ENCODE results near the gene C1QTNF5. TPM values are rescaled to one million over a fixed set of nuclear protein-coding genes. Genes with fewer than 3 reads are reported as not detected.

C1QTNF5 gene
- total RNA-seq, 1 experiment from 2014 or later, result not detected

DNA sequence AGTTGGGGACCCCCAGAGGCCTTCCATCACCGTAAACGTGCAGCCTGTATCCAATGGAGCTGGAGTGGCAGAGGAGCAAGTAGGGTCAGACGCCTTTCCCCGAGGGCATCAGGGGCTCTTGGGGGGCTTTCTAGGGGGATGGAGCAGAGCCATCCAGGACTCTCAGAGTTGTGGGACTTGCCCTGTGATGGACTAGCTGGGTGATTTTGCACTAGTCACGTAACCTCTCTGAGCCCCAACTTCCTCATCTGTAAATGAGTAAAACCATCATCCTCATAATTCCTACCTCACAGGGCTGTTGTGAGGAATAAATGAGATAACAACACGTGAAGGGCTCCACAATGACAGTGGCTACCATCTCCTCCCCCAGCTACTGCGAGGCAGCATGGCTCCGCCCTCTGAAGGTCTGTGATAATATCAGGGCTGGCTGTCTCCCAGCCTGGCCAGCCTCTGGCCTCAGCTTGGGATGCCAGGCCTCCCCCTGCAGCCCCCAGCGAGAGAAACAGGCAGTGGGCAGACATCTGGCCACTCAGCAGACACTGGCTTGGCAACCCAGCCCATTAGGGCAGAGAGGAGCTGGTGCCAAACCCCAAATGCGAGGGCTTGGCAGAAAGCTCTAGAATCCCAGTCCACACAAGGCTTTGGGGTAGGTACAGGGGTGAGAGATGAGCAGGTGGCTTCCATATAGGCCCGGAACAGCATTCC is 34.1 kb upstream of the C1QTNF5 start:
- Histone ChIP-seq H3K4me1 (ENCODE audit: control insufficient read depth in 1 of 2, insufficient read depth in 2 of 2, low read length in 2 of 2) (peaks cover 12 to 36% of the 10 kb centered on the region in 2 experiments; a peak in 2 of 4 replicates), H3K4me2 (ENCODE audit: low read length) (no peak overlapping the region), H3K27ac (ENCODE audit: low read depth, low read length) (no peak overlapping the region), H3K27me3 (ENCODE audit: insufficient read depth, low read length) (no peaks in the 10 kb centered on the region), H3K9me2 (ENCODE audit: insufficient read depth) (no peaks in the 10 kb centered on the region), H3K79me2 (ENCODE audit: insufficient read depth, low read length) (no peaks in the 10 kb centered on the region), H3K9me3 (ENCODE audit: control insufficient read depth in 1 of 2, insufficient read depth in 1 of 2, low read depth in 1 of 2, low read length in 2 of 2) (no peaks in the 10 kb centered on the region), H3K36me3 (ENCODE audit: control insufficient read depth in 1 of 2, insufficient read depth in 2 of 2, low read length in 2 of 2) (no peaks in the 10 kb centered on the region), H3K4me3 (replicated peaks in 1 of 2; ENCODE audit: low read depth in 1 of 2, low read length in 2 of 2) (no peak overlapping the region), H2AFZ (ENCODE audit: low read depth, low read length, poor library complexity, severe bottlenecking) (no peak overlapping the region), H4K20me1 (ENCODE audit: insufficient read depth) (no peaks in the 10 kb centered on the region), H3K9ac (ENCODE audit: low read length) (no peak overlapping the region)
- ChIA-PET POLR2A (interaction anchor here (1.4 kb wide), 1 partner anchor 37 kb away, joined by 3 read pairs; no protein-coding TSS in a partner anchor), RAD21 (ENCODE audit: low non-redundant PET in 1 of 2, low total read pairs in 2 of 2, uncharacterized antibody in 2 of 2, unreplicated experiment in 2 of 2) (interaction anchor here (0.6 to 0.9 kb wide), 2 partner anchors 18 to 19 kb away, joined by 3 to 4 read pairs; no protein-coding TSS in a partner anchor), CTCF (interaction anchor here (0.5 to 7.5 kb wide), 13 partner anchors 10 to 733 kb away, joined by 3 to 54 read pairs (median 5); partner anchors contain the start of genes CBL, DPAGT1 and NLRX1)
- intact Hi-C loops (cut with micrococcal nuclease), result loop anchor here (1.0 kb wide), 1 partner anchor 18 kb away; no protein-coding TSS in a partner anchor
- DNase-seq (ENCODE audit: low read depth, low spot score), result no peak
- ATAC-seq, result no peak
- no peak for TF ChIP-seq POLR2AphosphoS5 (IDR thresholded peaks at IDR 0.05; ENCODE audit: low read depth, low read length)
- no peak for TF ChIP-seq YY1 (IDR thresholded peaks at IDR 0.05; ENCODE audit: extremely low read depth, insufficient replicate concordance, low read depth, low read length)
- no peak for TF ChIP-seq ZFX (IDR thresholded peaks at IDR 0.05)
- TF ChIP-seq, protein P1, sequence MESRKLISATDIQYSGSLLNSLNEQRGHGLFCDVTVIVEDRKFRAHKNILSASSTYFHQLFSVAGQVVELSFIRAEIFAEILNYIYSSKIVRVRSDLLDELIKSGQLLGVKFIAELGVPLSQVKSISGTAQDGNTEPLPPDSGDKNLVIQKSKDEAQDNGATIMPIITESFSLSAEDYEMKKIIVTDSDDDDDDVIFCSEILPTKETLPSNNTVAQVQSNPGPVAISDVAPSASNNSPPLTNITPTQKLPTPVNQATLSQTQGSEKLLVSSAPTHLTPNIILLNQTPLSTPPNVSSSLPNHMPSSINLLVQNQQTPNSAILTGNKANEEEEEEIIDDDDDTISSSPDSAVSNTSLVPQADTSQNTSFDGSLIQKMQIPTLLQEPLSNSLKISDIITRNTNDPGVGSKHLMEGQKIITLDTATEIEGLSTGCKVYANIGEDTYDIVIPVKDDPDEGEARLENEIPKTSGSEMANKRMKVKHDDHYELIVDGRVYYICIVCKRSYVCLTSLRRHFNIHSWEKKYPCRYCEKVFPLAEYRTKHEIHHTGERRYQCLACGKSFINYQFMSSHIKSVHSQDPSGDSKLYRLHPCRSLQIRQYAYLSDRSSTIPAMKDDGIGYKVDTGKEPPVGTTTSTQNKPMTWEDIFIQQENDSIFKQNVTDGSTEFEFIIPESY (IDR thresholded peaks at IDR 0.05; ENCODE audit: extremely low read depth, insufficient replicate concordance, low read length), result no peak
- TF ChIP-seq SP1 (IDR thresholded peaks at IDR 0.05; ENCODE audit: low read depth), result no peak
- TF ChIP-seq JUND (IDR thresholded peaks at IDR 0.05), result no peak
- TF ChIP-seq, protein P2, sequence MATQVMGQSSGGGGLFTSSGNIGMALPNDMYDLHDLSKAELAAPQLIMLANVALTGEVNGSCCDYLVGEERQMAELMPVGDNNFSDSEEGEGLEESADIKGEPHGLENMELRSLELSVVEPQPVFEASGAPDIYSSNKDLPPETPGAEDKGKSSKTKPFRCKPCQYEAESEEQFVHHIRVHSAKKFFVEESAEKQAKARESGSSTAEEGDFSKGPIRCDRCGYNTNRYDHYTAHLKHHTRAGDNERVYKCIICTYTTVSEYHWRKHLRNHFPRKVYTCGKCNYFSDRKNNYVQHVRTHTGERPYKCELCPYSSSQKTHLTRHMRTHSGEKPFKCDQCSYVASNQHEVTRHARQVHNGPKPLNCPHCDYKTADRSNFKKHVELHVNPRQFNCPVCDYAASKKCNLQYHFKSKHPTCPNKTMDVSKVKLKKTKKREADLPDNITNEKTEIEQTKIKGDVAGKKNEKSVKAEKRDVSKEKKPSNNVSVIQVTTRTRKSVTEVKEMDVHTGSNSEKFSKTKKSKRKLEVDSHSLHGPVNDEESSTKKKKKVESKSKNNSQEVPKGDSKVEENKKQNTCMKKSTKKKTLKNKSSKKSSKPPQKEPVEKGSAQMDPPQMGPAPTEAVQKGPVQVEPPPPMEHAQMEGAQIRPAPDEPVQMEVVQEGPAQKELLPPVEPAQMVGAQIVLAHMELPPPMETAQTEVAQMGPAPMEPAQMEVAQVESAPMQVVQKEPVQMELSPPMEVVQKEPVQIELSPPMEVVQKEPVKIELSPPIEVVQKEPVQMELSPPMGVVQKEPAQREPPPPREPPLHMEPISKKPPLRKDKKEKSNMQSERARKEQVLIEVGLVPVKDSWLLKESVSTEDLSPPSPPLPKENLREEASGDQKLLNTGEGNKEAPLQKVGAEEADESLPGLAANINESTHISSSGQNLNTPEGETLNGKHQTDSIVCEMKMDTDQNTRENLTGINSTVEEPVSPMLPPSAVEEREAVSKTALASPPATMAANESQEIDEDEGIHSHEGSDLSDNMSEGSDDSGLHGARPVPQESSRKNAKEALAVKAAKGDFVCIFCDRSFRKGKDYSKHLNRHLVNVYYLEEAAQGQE (IDR thresholded peaks at IDR 0.05; ENCODE audit: low read depth), result no peak
- TF ChIP-seq EZH2 (IDR thresholded peaks at IDR 0.05), result no peak
- TF ChIP-seq ZNF274 (IDR thresholded peaks at IDR 0.05; ENCODE audit: low read depth, low read length), result no peak
- BruUV-seq (replicated peaks), result no TSS peak
